HG02852 (cell line): Measurements from ENCODE around the gene RTN4IP1.
"Not testable (repeated sequence)": the region's sequence is repeated elsewhere in the genome, so short reads cannot be mapped to it uniquely, and the experiment has no call there.

Experiments
- ATAC-seq: cut with Tn5 transposase; IDR thresholded peaks from one replicate; pipeline ENCODE4 v1.9.1; 2021; ENCODE audit warnings: mild to moderate bottlenecking, moderate library complexity; ENCODE audit not compliant: unreplicated experiment

The RTN4IP1 gene

GRCh38 chr6:106548926-106549455, 80.3 kb downstream of the RTN4IP1 start:
- ATAC-seq, result not testable (repeated sequence)

- ATAC-seq, result no peak
Observed at GRCh38 chr6:106547601-106548453, 81.5 kb downstream of the RTN4IP1 start.

- ATAC-seq, result peak; percentile 61
Observed at GRCh38 chr6:106546691-106547414, 82.4 kb downstream of the RTN4IP1 start.

GRCh38 chr6:106546261-106546690, 83.0 kb downstream of the RTN4IP1 start:
- no peak for ATAC-seq

- ATAC-seq, result no peak
Observed at GRCh38 chr6:106540907-106541306, 88.4 kb downstream of the RTN4IP1 start.

GRCh38 chr6:106540432-106540831, 88.9 kb downstream of the RTN4IP1 start:
- no peak for ATAC-seq

GRCh38 chr6:106539936-106540335, 89.4 kb downstream of the RTN4IP1 start:
- no peak for ATAC-seq

- ATAC-seq, result no peak
Observed at GRCh38 chr6:106538145-106538544, 91.2 kb downstream of the RTN4IP1 start.

- ATAC-seq, result no peak
Observed at GRCh38 chr6:106537662-106538061, 91.6 kb downstream of the RTN4IP1 start.

GRCh38 chr6:106536851-106537250, 92.4 kb downstream of the RTN4IP1 start:
- ATAC-seq, result no peak

- no peak for ATAC-seq
Observed at GRCh38 chr6:106536357-106536756, 92.9 kb downstream of the RTN4IP1 start.

GRCh38 chr6:106535012-106535411, 94.3 kb downstream of the RTN4IP1 start:
- ATAC-seq, result no peak

- peak; percentile 53 for ATAC-seq
Observed at GRCh38 chr6:106534564-106534982, 94.7 kb downstream of the RTN4IP1 start.

- ATAC-seq, result no peak
Observed at GRCh38 chr6:106534004-106534403, 95.3 kb downstream of the RTN4IP1 start.

- ATAC-seq, result no peak
Observed at GRCh38 chr6:106533054-106533453, 96.2 kb downstream of the RTN4IP1 start.

GRCh38 chr6:106530502-106530901, 98.8 kb downstream of the RTN4IP1 start:
- no peak for ATAC-seq

GRCh38 chr6:106530026-106530425, 99.3 kb downstream of the RTN4IP1 start:
- no peak for ATAC-seq

- ATAC-seq, result no peak
Observed at GRCh38 chr6:106529438-106529837, 99.9 kb downstream of the RTN4IP1 start.

GRCh38 chr6:106528521-106528920, 100.8 kb downstream of the RTN4IP1 start:
- no peak for ATAC-seq

GRCh38 chr6:106527979-106528378, 101.3 kb downstream of the RTN4IP1 start:
- ATAC-seq, result no peak

GRCh38 chr6:106527117-106527516, 102.2 kb downstream of the RTN4IP1 start:
- no peak for ATAC-seq

- no peak for ATAC-seq
Observed at GRCh38 chr6:106525882-106526275, 103.4 kb downstream of the RTN4IP1 start.
